Medulla oblongata (tissue), 1 donor: Measurements from ENCODE around the gene GAS2L2.
A peak's percentile ranks its signal among the peaks of the same experiment; 100 is the strongest.

Source experiments
- DNase-seq: peaks from one replicate; pipeline ENCODE4 v3.0.0-alpha.2; 2015; ENCODE audit errors: extremely low spot score

The GAS2L2 gene

GRCh38 chr17:35752945-35753764, at the start of gene GAS2L2:
TSS of gene GAS2L2 (minus strand) at chr17:35753239. CDS start at chr17:35752850, 389 bp downstream.
- DNase-seq, result peak; percentile 42

- DNase-seq, result peak; percentile 82
These were observed 48.7 kb upstream of the GAS2L2 start for GRCh38 chr17:35801583-35802224.

DNA sequence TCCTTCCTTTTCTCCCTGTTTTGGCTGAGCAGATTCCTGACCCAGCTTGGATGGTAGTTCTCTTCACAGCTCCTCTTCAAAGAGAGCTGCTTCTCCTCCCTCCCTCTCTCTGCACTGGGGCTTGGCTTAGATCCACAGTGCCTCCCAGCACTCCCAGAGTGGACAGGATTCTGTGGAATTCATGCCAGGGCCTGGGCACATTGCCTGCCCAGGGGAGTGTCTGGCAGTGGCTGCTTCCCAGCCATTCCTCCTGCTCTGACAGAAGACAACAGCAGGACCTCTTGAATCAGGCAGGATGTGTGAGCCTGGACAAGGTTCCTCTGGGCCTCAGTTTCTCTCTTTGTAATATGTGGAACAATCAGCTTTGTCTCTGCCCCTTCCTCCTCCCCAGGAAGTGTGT, 46.9 kb upstream of the GAS2L2 start:
- peak; percentile 87 for DNase-seq

DNA sequence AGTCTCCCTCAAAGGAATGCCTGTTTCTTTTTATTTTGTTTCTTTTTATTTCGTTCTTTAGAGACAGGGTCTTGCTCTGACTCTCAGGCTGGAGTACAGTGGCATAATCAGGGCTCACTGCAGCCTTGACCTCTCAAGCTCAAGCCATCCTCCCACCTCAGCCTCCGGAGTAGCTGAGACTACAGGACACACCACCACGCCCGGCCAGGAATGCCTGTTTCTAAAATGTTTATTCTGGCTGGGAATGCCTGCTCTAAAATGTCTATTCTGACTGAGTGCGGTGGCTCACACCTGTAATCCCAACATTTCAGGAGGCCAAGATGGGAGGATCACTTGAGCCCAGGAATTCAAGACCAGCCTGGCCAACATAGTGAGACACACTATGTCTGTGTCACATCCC, 44.9 kb upstream of the GAS2L2 start:
- DNase-seq, result no peak

- DNase-seq, result no peak
These were observed 44.3 kb upstream of the GAS2L2 start for GRCh38 chr17:35797370-35797769.

GRCh38 chr17:35796942-35797341, 43.9 kb upstream of the GAS2L2 start:
- no peak for DNase-seq

DNA sequence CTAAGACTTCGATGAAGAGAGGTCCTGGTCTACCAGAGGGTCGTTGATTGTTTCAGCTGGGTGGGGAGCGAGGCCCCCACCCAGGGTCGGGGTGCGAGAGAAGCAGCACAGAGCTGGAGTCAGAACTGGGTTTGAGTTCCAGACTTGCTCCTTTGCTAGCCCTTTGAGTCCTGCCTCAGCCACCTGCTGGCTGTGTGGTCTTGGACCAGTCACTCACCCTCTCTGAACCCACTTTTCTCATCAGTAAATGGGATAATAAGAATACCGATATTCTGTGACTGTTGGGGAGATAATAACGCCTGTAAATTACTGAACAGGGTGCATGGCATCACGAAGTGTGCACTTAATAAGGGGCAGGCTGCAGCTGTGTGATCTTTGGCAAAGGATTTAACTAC, 42.8 kb upstream of the GAS2L2 start:
- no peak for DNase-seq

DNA sequence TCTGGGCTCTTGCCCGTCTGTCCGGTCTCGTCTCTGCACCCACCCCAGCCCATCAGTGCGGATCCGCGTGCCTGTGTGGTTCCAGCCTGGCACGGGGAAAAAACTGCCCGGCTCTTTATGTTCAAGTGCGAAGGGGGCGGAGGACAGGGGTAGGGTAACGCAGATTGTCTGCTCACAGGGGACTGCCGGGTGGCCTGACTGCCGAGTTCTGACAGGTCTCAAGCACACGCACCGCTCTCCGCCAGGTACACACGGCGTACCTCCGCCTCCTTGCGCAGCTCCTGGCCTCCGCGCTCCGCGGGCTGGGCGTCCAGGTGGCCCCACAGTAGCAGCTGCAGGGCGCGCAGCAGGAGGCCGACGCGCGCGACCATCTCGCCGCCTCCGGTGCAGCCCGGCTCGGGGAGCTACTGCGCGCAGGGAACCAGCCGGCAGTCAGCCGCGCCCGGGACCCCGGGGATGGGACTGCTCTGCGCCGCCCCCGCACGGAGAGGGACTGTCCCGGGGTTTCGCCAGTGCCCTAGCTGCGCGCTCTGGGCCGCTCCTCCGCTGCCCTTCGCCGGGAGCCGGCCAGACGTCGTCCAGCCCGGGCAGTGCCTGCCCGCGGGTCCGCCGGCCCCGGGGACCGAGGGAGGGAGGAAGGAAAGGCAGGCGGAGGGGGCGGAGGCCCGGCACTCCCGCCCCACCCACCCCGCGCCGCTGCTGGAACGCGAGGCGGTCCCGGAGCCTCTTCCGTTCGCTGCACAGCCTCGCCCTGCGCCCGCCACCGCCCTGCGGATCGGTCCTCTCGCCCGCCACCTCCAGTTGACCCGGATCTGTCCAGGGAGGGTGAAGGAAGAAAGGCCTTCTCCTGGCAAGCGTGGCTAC, 42.2 kb upstream of the GAS2L2 start, which contains the start of gene MMP28:
MMP28 (minus strand) TSS at position 635 of the 864 bp plus-strand sequence; CDS start at position 371, 264 bp downstream.
- DNase-seq, result no peak

- DNase-seq, result no peak
These were observed 40.2 kb upstream of the GAS2L2 start for GRCh38 chr17:35793257-35793656.

- DNase-seq, result no peak
These were observed 38.8 kb upstream of the GAS2L2 start for GRCh38 chr17:35791681-35792350.

GRCh38 chr17:35790841-35791240, 37.8 kb upstream of the GAS2L2 start:
- DNase-seq, result no peak

DNA sequence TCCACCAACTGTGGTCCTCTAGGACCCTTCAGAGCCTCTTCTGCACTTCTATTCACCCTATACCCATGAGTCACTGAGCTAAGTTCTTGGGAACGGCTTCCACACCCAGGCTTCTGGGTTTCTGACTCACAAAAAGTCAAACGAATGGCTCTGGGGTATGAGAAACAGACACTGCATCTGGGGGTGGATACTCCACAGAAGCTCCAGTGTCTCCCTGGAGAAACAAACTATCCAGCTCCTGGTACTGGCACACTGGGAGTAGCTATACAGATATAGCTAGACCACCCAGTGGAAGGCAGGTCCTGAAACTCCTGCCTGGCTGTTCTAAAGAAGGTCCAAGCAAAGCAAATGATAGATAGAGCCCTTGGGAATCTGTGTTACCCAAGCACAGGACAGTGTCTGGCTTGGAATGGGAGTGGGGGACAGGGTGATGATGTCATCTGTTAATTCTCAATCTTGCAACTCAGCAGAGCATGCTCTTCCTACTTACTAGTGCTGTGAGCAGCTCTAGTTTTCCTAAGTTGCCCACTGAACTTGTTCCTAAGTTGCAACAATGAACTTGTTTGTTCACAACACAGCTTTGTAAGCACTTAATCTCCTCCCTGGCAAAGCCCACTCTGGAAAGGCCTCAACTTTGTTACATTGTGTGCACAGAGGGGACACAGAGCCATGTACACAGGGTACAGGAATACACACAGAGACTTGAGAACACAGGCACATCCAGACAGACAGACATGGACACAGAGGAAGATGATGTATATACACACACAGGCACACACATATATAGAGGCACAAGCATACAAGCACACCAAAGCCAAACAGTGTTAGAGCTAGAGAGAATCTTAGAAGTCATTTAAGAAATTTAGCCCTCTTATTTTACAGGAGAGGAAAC, 35.7 kb upstream of the GAS2L2 start:
- no peak for DNase-seq

GRCh38 chr17:35786941-35787432, 33.9 kb upstream of the GAS2L2 start:
- DNase-seq, result no peak

GRCh38 chr17:35784895-35785294, 31.9 kb upstream of the GAS2L2 start:
- no peak for DNase-seq

DNA sequence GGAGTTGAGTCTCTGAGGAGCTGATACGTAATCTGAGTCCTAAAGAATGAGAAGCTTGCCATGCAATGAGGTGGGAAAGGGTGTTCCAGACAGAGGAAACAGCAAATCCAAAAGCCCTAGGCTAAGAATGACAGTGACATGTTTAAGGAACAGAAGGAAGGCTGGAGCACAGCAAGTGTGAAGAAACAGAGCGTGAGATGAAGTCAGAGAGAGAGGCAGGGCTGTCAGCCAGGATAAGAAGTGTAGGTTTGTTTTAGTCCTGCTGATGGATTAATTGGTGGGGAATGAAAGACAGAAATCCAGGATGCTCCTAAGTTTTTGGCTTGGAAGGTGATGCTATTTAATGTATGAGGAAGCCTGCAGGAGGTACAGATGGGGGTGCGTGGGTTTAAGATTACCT, 27.9 kb upstream of the GAS2L2 start:
- no peak for DNase-seq

DNA sequence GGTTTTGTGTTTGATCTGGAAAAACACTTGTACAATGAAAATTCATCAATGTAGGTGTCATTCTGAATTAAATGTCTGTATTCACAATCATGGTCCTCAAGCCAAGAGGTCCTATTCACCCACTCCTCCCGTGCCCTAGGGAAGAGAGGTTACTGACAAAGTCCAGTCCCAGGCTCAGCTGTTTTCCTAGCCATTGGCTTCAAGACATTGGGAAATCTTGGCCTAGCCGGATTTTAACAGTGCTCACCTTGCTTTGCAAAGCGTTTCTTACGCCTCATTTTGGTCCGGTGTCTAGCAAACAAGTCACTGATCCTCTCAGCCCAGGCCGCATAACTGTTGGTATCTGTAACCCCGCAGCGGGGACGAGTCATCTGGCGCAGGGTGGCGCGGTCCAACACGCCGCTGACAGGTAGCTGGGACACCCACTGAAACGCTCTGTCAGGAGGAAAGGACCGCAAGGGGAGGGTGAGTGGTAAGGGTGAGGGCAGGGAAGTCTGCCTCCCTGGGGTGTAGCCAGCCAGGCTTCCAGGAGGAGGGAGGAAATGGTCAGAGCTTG, 25.7 kb upstream of the GAS2L2 start:
- no peak for DNase-seq

- DNase-seq, result no peak
These were observed 22.5 kb upstream of the GAS2L2 start for GRCh38 chr17:35775583-35775982.

GRCh38 chr17:35775039-35775438, 22.0 kb upstream of the GAS2L2 start:
- no peak for DNase-seq

- peak; percentile 76 for DNase-seq
These were observed 21.5 kb upstream of the GAS2L2 start for GRCh38 chr17:35774499-35774898.
